ENCODE measurements around the gene NFIA.

DNA sequence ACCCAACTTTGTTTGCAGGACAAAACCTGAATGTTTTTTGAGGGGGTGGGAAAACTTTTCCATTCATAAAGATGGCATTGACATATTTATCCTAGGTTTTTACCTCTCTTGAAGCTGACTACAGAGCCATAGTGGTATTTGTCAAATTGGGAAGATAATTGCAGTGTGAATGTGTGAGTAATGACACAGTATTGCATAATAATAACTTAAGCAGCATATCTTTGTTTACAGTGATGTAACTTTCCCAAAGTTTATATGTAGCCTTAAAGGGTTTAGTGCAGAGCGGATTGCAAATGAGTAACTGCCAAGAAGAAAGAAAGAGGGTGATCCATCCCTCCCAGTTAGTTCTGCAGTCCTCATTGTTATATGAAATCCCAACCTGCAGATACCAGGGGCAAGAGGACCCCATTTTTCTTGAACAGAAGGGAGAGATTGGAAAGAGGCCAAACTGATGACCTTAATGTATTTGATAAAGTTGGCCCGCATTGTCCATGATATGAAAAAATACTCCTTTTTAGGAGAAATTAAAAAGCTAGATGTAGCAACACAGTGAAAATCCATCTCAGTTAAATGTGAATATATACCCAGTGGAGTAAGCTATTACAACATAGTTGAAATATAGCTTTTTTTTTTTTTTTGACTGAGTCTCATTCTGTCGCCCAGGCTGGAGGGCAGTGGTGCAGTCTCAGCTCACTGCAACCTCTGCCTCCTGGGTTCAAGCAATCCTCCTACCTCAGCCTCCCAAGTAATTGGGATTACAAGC is 23.7 kb upstream of the NFIA start:
- TF ChIP-seq, protein P1, sequence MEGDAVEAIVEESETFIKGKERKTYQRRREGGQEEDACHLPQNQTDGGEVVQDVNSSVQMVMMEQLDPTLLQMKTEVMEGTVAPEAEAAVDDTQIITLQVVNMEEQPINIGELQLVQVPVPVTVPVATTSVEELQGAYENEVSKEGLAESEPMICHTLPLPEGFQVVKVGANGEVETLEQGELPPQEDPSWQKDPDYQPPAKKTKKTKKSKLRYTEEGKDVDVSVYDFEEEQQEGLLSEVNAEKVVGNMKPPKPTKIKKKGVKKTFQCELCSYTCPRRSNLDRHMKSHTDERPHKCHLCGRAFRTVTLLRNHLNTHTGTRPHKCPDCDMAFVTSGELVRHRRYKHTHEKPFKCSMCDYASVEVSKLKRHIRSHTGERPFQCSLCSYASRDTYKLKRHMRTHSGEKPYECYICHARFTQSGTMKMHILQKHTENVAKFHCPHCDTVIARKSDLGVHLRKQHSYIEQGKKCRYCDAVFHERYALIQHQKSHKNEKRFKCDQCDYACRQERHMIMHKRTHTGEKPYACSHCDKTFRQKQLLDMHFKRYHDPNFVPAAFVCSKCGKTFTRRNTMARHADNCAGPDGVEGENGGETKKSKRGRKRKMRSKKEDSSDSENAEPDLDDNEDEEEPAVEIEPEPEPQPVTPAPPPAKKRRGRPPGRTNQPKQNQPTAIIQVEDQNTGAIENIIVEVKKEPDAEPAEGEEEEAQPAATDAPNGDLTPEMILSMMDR (conservative IDR thresholded peaks at IDR 0.05 in 1 of 2, IDR thresholded peaks at IDR 0.05 in 1 of 2; ENCODE audit: low read depth in 1 of 2, low read length in 2 of 2) = no peak
- TF ChIP-seq EZH2 (IDR thresholded peaks at IDR 0.05; ENCODE audit: low read length, missing control alignments) = no peak

Data from fibroblast of lung (primary cell).